ENCODE results near the gene GLRA1. TPM values are rescaled to one million over a fixed set of nuclear protein-coding genes. Genes with fewer than 3 reads are reported as not detected.

GLRA1 gene
- total RNA-seq, 1 experiment from 2014 or later = not detected

GRCh38 chr5:151781201-151781600 is 143.4 kb downstream of the GLRA1 start:
- POLR2A ChIA-PET = no interaction called here
- intact Hi-C loops (cut with micrococcal nuclease; ENCODE audit: unreplicated experiment) (no loop called here), in situ Hi-C loops (cut with HindIII; ENCODE audit: low pct_unique_long_range_greater_than_20kb, low sequenced_read_pairs) (no loop called here)
- Histone ChIP-seq H3K9me3 (ENCODE audit: control insufficient read depth, insufficient read depth, low read depth, low read length) (no peaks in the 10 kb centered on the region), H3K4me3 (ENCODE audit: low read depth in 2 of 2, low read length in 2 of 2) (no peak overlapping the region), H3K4me1 (ENCODE audit: control insufficient read depth, insufficient read depth, low read length) (peaks cover 31% of the 10 kb centered on the region), H3K27me3 (ENCODE audit: control insufficient read depth, insufficient read depth, low read length) (no peaks in the 10 kb centered on the region), H3K27ac (ENCODE audit: low read length) (no peak overlapping the region), H3K36me3 (ENCODE audit: control insufficient read depth, insufficient read depth, low read length) (peaks cover 9% of the 10 kb centered on the region; the same call in 1 of the 2 replicates)
- CTCF ChIA-PET = no interaction called here
- TF ChIP-seq SIN3A (IDR thresholded peaks at IDR 0.05; ENCODE audit: borderline replicate concordance, insufficient read depth, low read depth, low read length) = no peak
- no peak for TF ChIP-seq CTCF (IDR thresholded peaks at IDR 0.05)
- TF ChIP-seq REST (IDR thresholded peaks at IDR 0.05; ENCODE audit: insufficient read depth in 1 of 2, low read depth in 2 of 2, low read length in 1 of 2) = no peak
- TF ChIP-seq POLR2AphosphoS5 (IDR thresholded peaks at IDR 0.05; ENCODE audit: low read depth, low read length) = no peak
- no peak for TF ChIP-seq TCF7L2 (IDR thresholded peaks at IDR 0.05; ENCODE audit: low read depth, low read length)
- BruUV-seq (replicated peaks) = TSS peak; percentile 0
- DNase-seq (ENCODE audit: low read depth, low spot score) = no peak
- ATAC-seq = no peak

- ATAC-seq (no peak), DNase-seq (ENCODE audit: low read depth, low spot score) (no peak)
- intact Hi-C loops (cut with micrococcal nuclease; ENCODE audit: unreplicated experiment) (no loop called here), in situ Hi-C loops (cut with HindIII; ENCODE audit: low pct_unique_long_range_greater_than_20kb, low sequenced_read_pairs) (no loop called here)
- H3K27ac ChIP-seq (ENCODE audit: low read length) = no peak overlapping the region
- H3K4me1 ChIP-seq (ENCODE audit: control insufficient read depth, insufficient read depth, low read length) = peaks cover 38% of the 10 kb centered on the region
- H3K9me3 ChIP-seq (ENCODE audit: control insufficient read depth, insufficient read depth, low read depth, low read length) = no peaks in the 10 kb centered on the region
- H3K4me3 ChIP-seq (ENCODE audit: low read depth in 2 of 2, low read length in 2 of 2) = no peak overlapping the region
- BruUV-seq (replicated peaks) = no TSS peak
- ChIA-PET POLR2A (no interaction called here), CTCF (no interaction called here)
- H3K27me3 ChIP-seq (ENCODE audit: control insufficient read depth, insufficient read depth, low read length) = no peaks in the 10 kb centered on the region
- TF ChIP-seq SIN3A (IDR thresholded peaks at IDR 0.05; ENCODE audit: borderline replicate concordance, insufficient read depth, low read depth, low read length) (no peak), REST (IDR thresholded peaks at IDR 0.05; ENCODE audit: insufficient read depth in 1 of 2, low read depth in 2 of 2, low read length in 1 of 2) (no peak), TCF7L2 (IDR thresholded peaks at IDR 0.05; ENCODE audit: low read depth, low read length) (no peak), POLR2AphosphoS5 (IDR thresholded peaks at IDR 0.05; ENCODE audit: low read depth, low read length) (no peak), CTCF (IDR thresholded peaks at IDR 0.05) (no peak)
- H3K36me3 ChIP-seq (ENCODE audit: control insufficient read depth, insufficient read depth, low read length) = peaks cover 9% of the 10 kb centered on the region; the same call in 1 of the 2 replicates
Measured at GRCh38 chr5:151780348-151780747, 144.3 kb downstream of the GLRA1 start.
